HCT116 (cell line): ENCODE results near the gene TTLL11. TPM values are rescaled to one million over a fixed set of nuclear protein-coding genes. Genes with fewer than 3 reads are reported as not detected.

Experiments
- ATAC-seq: fragments of 200-7000 bp; cut with Tn5 transposase; 2 replicates; pipeline ENCODE4 v1.9.1; 2020; ENCODE audit warnings: mild to moderate bottlenecking, moderate library complexity
- BruUV-seq: library from RNA; stranded (reverse); fragments of 400-500 nt; replicated peaks from 2 replicates; lab custom pipeline; 2021; lab: Mats Ljungman, UMichigan
- CTCF ChIA-PET: fragments of 300-600 bp; sonication (Branson Sonifier 250); formaldehyde crosslinking; loops from one replicate; lab custom pipeline; 2021; ENCODE audit warnings: antibody characterized with exemption; lab: Charles Lee
- POLR2A ChIA-PET: fragments of 300-600, 350-600 bp; sonication (Branson Sonifier 250); formaldehyde crosslinking; loops from one replicate; lab custom pipeline; 2021; ENCODE audit warnings: antibody characterized with exemption; lab: Charles Lee
- RAD21 ChIA-PET, 2 experiments: fragments of 300-600 bp; sonication (Branson Sonifier 250); formaldehyde crosslinking; loops; one replicate each; lab custom pipeline; 2023; ENCODE audit warnings: low total read pairs in 2 of 2; ENCODE audit not compliant: uncharacterized antibody in 2 of 2, unreplicated experiment in 2 of 2, low non-redundant PET in 1 of 2; lab: Charles Lee
- DNase-seq: peaks from one replicate; pipeline ENCODE4 v3.0.0-alpha.2; 2010; ENCODE audit warnings: low read depth, low spot score
- H2AFZ ChIP-seq: fragments of 200-600 bp; shearing (Covaris generic), sonication (generic); 2 replicates; pipeline ENCODE4 v1.6.1; 2017; ENCODE audit warnings: low read depth, mixed run types, mixed read lengths, antibody characterized with exemption, low read length; ENCODE audit not compliant: poor library complexity, severe bottlenecking
- H3K27ac ChIP-seq: 2 replicates; pipeline ENCODE4 v1.5.1; 2012; ENCODE audit warnings: low read depth, low read length
- H3K27me3 ChIP-seq: fragments of 200-600 bp; sonication (generic); 2 replicates; pipeline ENCODE4 v1.6.1; 2016; ENCODE audit warnings: mixed run types, low read length, mixed read lengths; ENCODE audit not compliant: insufficient read depth
- H3K36me3 ChIP-seq, 2 experiments: fragments of 200-500 bp in 1 of 2; fragments of 200-600 bp in 1 of 2; sonication (Bioruptor generic) in 1 of 2; sonication (generic) in 1 of 2; 2 replicates each; pipeline versions ENCODE4 v1.5.1 to v1.6.1; 2014 to 2016; ENCODE audit warnings: low read length in 2 of 2, inconsistent platforms in 1 of 2, mixed read lengths in 1 of 2, mixed run types in 1 of 2; ENCODE audit not compliant: insufficient read depth in 2 of 2, control insufficient read depth in 1 of 2
- H3K4me1 ChIP-seq, 2 experiments: fragments of 200-600 bp in 1 of 2; sonication (generic) in 1 of 2; 2 replicates each; pipeline versions ENCODE4 v1.5.1 to v1.6.1; 2012 to 2017; ENCODE audit warnings: low read length in 2 of 2, inconsistent platforms in 1 of 2, mild to moderate bottlenecking in 1 of 2, mixed read lengths in 1 of 2, mixed run types in 1 of 2, moderate library complexity in 1 of 2; ENCODE audit not compliant: insufficient read depth in 2 of 2, control insufficient read depth in 1 of 2
- H3K4me2 ChIP-seq: fragments of 200-600 bp; sonication (generic); 2 replicates; pipeline ENCODE4 v1.6.1; 2017; ENCODE audit warnings: mixed run types, low read length, mixed read lengths
- H3K4me3 ChIP-seq, 2 experiments: fragments of 200-600 bp in 1 of 2; sonication (generic) in 1 of 2; replicated peaks in 1 of 2; 2 replicates each; pipeline ENCODE4 v1.5.1; 2011 to 2016; ENCODE audit warnings: low read length in 2 of 2, control low read depth in 1 of 2, low read depth in 1 of 2, mild to moderate bottlenecking in 1 of 2, mixed read lengths in 1 of 2, mixed run types in 1 of 2
- H3K79me2 ChIP-seq: fragments of 200-600 bp; sonication (generic); 2 replicates; pipeline ENCODE4 v1.6.1; 2017; ENCODE audit warnings: mild to moderate bottlenecking, mixed run types, low read length, moderate library complexity, mixed read lengths; ENCODE audit not compliant: insufficient read depth
- H3K9ac ChIP-seq: fragments of 200-600 bp; sonication (generic); 2 replicates; pipeline ENCODE4 v1.6.1; 2016; ENCODE audit warnings: low read length, mixed read lengths
- H3K9me2 ChIP-seq: fragments of 200-600 bp; sonication (generic), shearing (Covaris generic); 2 replicates; pipeline ENCODE4 v1.6.1; 2017; ENCODE audit warnings: mixed run types, mild to moderate bottlenecking, moderate library complexity; ENCODE audit not compliant: insufficient read depth
- H3K9me3 ChIP-seq, 2 experiments: fragments of 200-500 bp in 1 of 2; fragments of 200-600 bp in 1 of 2; sonication (Bioruptor generic) in 1 of 2; sonication (generic) in 1 of 2; 2 replicates each; pipeline ENCODE4 v1.6.1; 2014 to 2017; ENCODE audit warnings: low read length in 2 of 2, mixed read lengths in 2 of 2, inconsistent platforms in 1 of 2, low read depth in 1 of 2, mild to moderate bottlenecking in 1 of 2, mixed run types in 1 of 2, moderate library complexity in 1 of 2; ENCODE audit not compliant: control insufficient read depth in 1 of 2, insufficient read depth in 1 of 2
- H4K20me1 ChIP-seq: fragments of 200-600 bp; sonication (generic), shearing (Covaris generic); 2 replicates; pipeline ENCODE4 v1.6.1; 2017; ENCODE audit warnings: mixed run types, mild to moderate bottlenecking, moderate library complexity; ENCODE audit not compliant: insufficient read depth
- ATF3 ChIP-seq: IDR thresholded peaks from 2 replicates; pipeline ENCODE4 v1.6.1; 2012
- CEBPB ChIP-seq: IDR thresholded peaks from 2 replicates; pipeline ENCODE4 v1.6.1; 2012; ENCODE audit warnings: low read depth
- POLR2A ChIP-seq: IDR thresholded peaks from 2 replicates; pipeline ENCODE4 v1.7.0; 2011; ENCODE audit warnings: borderline replicate concordance; ENCODE audit not compliant: insufficient read depth, insufficient read length; ENCODE audit errors: extremely low read depth
- POLR2AphosphoS5 ChIP-seq: IDR thresholded peaks from 2 replicates; pipeline ENCODE4 v1.6.1; 2011; ENCODE audit warnings: mild to moderate bottlenecking, low read depth, low read length, moderate library complexity
- RAD21 ChIP-seq: IDR thresholded peaks from 2 replicates; pipeline ENCODE4 v1.6.1; 2012; ENCODE audit warnings: low read depth, mild to moderate bottlenecking
- SIN3A ChIP-seq: IDR thresholded peaks from 2 replicates; pipeline ENCODE4 v1.6.1; 2012; ENCODE audit warnings: low read depth
- SP1 ChIP-seq: IDR thresholded peaks from 2 replicates; pipeline ENCODE4 v1.6.1; 2012; ENCODE audit warnings: low read depth
- TCF7L2 ChIP-seq: IDR thresholded peaks from 2 replicates; pipeline ENCODE4 v1.7.0; 2011; ENCODE audit warnings: borderline replicate concordance, inconsistent platforms; ENCODE audit not compliant: insufficient read depth, insufficient read length; ENCODE audit errors: extremely low read depth
- YY1 ChIP-seq: IDR thresholded peaks from 2 replicates; pipeline ENCODE4 v1.6.1; 2011; ENCODE audit warnings: low read length, low read depth, moderate library complexity, mild to moderate bottlenecking; ENCODE audit not compliant: insufficient replicate concordance; ENCODE audit errors: extremely low read depth
- ZFX ChIP-seq: fragments of 450-650 bp; IDR thresholded peaks from 2 replicates; pipeline ENCODE4 v1.6.1; 2017
- ZNF274 ChIP-seq: fragments of 200-500 bp; sonication (Bioruptor generic); IDR thresholded peaks from 2 replicates; pipeline ENCODE4 v1.6.1; 2014; ENCODE audit warnings: mild to moderate bottlenecking, low read depth, low read length, inconsistent platforms
- intact Hi-C: fragments of 100-400 bp; cut with micrococcal nuclease; formaldehyde crosslinking; loops from 2 replicates; pipeline ENCODE4 v1.10.0; 2022
- total RNA-seq: library from RNA; stranded (reverse); gene quantifications from one replicate; pipeline ENCODE4 v1.2.1, GENCODE V29; 2021; ENCODE audit not compliant: unreplicated experiment
- TF ChIP-seq, protein P1 (sequence below): IDR thresholded peaks from 2 replicates; pipeline ENCODE4 v1.6.1; 2012; ENCODE audit warnings: low read depth

Gene TTLL11
- total RNA-seq, 1 experiment from 2014 or later, result 2.2 TPM

DNA sequence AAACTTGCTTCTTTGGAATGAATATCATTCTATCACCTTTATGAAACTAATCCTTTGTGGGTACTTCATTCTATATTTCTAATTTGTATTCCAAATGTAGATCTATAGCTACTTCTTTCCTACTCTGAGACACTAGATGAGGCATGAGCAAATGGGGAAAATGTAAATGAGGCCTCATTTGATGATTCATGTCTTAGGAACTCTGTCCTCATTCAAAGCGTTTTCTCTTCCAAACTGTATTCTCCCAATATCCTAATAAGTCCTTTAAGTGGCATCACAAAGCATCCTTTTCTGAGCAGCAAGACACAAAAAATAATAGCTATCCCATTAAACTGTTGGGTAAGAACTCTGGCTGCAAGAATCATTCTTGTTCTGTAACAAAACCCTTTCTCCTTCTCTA is 56.1 kb downstream of the TTLL11 start (continued):
- no peak for TF ChIP-seq YY1
- no peak for TF ChIP-seq POLR2A

DNA sequence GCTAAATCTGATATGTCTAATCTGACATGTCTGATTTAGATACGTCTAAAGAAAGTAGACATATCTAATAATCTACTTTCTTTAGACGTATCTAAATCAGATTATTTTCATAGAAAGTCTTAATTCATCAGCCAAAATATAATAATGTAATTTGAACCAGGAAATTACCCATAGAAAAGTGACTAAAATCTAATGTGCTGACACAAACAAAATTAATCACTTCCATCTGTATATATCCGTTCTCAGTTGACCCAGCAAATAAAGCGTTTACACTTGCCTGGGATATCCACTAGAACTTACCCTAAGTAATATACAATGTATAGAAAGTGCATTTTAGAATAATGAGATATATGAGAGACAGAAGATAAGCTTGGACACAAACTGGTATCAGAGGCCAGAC is 56.7 kb downstream of the TTLL11 start:
- no peak for TF ChIP-seq ATF3
- no peak for TF ChIP-seq ZFX
- TF ChIP-seq SIN3A, result no peak
- TF ChIP-seq, protein P1, sequence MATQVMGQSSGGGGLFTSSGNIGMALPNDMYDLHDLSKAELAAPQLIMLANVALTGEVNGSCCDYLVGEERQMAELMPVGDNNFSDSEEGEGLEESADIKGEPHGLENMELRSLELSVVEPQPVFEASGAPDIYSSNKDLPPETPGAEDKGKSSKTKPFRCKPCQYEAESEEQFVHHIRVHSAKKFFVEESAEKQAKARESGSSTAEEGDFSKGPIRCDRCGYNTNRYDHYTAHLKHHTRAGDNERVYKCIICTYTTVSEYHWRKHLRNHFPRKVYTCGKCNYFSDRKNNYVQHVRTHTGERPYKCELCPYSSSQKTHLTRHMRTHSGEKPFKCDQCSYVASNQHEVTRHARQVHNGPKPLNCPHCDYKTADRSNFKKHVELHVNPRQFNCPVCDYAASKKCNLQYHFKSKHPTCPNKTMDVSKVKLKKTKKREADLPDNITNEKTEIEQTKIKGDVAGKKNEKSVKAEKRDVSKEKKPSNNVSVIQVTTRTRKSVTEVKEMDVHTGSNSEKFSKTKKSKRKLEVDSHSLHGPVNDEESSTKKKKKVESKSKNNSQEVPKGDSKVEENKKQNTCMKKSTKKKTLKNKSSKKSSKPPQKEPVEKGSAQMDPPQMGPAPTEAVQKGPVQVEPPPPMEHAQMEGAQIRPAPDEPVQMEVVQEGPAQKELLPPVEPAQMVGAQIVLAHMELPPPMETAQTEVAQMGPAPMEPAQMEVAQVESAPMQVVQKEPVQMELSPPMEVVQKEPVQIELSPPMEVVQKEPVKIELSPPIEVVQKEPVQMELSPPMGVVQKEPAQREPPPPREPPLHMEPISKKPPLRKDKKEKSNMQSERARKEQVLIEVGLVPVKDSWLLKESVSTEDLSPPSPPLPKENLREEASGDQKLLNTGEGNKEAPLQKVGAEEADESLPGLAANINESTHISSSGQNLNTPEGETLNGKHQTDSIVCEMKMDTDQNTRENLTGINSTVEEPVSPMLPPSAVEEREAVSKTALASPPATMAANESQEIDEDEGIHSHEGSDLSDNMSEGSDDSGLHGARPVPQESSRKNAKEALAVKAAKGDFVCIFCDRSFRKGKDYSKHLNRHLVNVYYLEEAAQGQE, result no peak
- no peak for TF ChIP-seq ZNF274
- no peak for TF ChIP-seq RAD21
- TF ChIP-seq CEBPB, result no peak
- TF ChIP-seq TCF7L2, result no peak
- TF ChIP-seq POLR2AphosphoS5, result no peak
- TF ChIP-seq SP1, result no peak
- Histone ChIP-seq H3K27me3 (no peaks in the 10 kb centered on the region), H3K9me3 (no peaks in the 10 kb centered on the region), H3K27ac (no peak overlapping the region), H3K4me3 (no peak overlapping the region), H3K9me2 (no peaks in the 10 kb centered on the region), H3K4me2 (no peak overlapping the region), H4K20me1 (no peaks in the 10 kb centered on the region), H3K36me3 (no peaks in the 10 kb centered on the region), H3K4me1 (no peaks in the 10 kb centered on the region), H2AFZ (no peak overlapping the region), H3K9ac (no peak overlapping the region), H3K79me2 (no peaks in the 10 kb centered on the region)
- ChIA-PET CTCF (no interaction called here), POLR2A (no interaction called here), RAD21 (no interaction called here)
- no peak for ATAC-seq
- no TSS peak for BruUV-seq
- DNase-seq, result no peak
- intact Hi-C loops, result no loop called here
